H1 (cell line): ENCODE measurements around the gene MAML3. TPM values are rescaled to one million over a fixed set of nuclear protein-coding genes. Genes with fewer than 3 reads are reported as not detected.

ENCODE experiments used
- CTCF ChIA-PET: fragments of 300-600 bp; sonication (Branson Sonifier 250); formaldehyde crosslinking; loops from one replicate; lab custom pipeline; 2021; ENCODE audit not compliant: partially characterized antibody; lab: Charles Lee
- POLR2A ChIA-PET: fragments of 300-600 bp; sonication (Branson Sonifier 250); formaldehyde crosslinking; loops from one replicate; lab custom pipeline; 2021; ENCODE audit warnings: inconsistent platforms; ENCODE audit not compliant: partially characterized antibody; lab: Charles Lee
- DNase-seq, 2 experiments: peaks; one replicate each; pipeline versions ENCODE4 v3.0.0 to v3.0.0-alpha.2; 2010 to 2022; ENCODE audit warnings: low spot score in 2 of 2, low read depth in 1 of 2, mixed read lengths in 1 of 2
- FAIRE-seq: peaks from 2 replicates; lab custom pipeline; 2011; peaks lifted over from hg19 to GRCh38; lab: Jason Lieb, UNC
- H2AFZ ChIP-seq: 2 replicates; pipeline ENCODE4 v1.8.1; 2012; ENCODE audit warnings: low read length, inconsistent platforms
- H2AK5ac ChIP-seq: 2 replicates; pipeline ENCODE4 v1.6.1; 2013; ENCODE audit warnings: low read depth, low read length
- H2BK120ac ChIP-seq: replicated peaks from 2 replicates; pipeline ENCODE3; 2013; ENCODE audit warnings: low read depth, low read length, inconsistent platforms
- H2BK12ac ChIP-seq: 2 replicates; pipeline ENCODE4 v1.6.1; 2013; ENCODE audit warnings: low read depth, low read length
- H2BK15ac ChIP-seq: 2 replicates; pipeline ENCODE4 v1.6.1; 2013; ENCODE audit warnings: low read length
- H2BK20ac ChIP-seq: 2 replicates; pipeline ENCODE4 v1.6.1; 2013; ENCODE audit warnings: low read length
- H2BK5ac ChIP-seq: 2 replicates; pipeline ENCODE4 v1.6.1; 2013; ENCODE audit warnings: low read depth, low read length
- H3K14ac ChIP-seq: 2 replicates; pipeline ENCODE4 v1.6.1; 2013; ENCODE audit warnings: inconsistent platforms; ENCODE audit not compliant: insufficient read length
- H3K18ac ChIP-seq: 2 replicates; pipeline ENCODE4 v1.6.1; 2013; ENCODE audit warnings: low read length; ENCODE audit errors: extremely low read depth
- H3K23ac ChIP-seq: 2 replicates; pipeline ENCODE4 v1.6.1; 2013; ENCODE audit warnings: inconsistent platforms; ENCODE audit not compliant: insufficient read length
- H3K23me2 ChIP-seq: 2 replicates; pipeline ENCODE4 v1.6.1; 2013; ENCODE audit warnings: low read depth, low read length
- H3K27ac ChIP-seq: 2 replicates; pipeline ENCODE4 v1.6.1; 2011; ENCODE audit warnings: low read depth, low read length, inconsistent platforms
- H3K27me3 ChIP-seq, 4 experiments: replicated peaks in 1 of 4; 1 replicate in 1 of 4; 2 replicates in 3 of 4; pipeline versions ENCODE4 v1.6.1 to v1.8.1; 2011 to 2013; ENCODE audit warnings: low read length in 3 of 4, mild to moderate bottlenecking in 3 of 4, inconsistent platforms in 2 of 4, mixed read lengths in 2 of 4, moderate library complexity in 1 of 4; ENCODE audit not compliant: control insufficient read depth in 3 of 4, insufficient read depth in 3 of 4; ENCODE audit errors: extremely low read depth in 1 of 4
- H3K36me3 ChIP-seq, 4 experiments: 2 replicates each; pipeline versions ENCODE4 v1.6.1 to v1.8.1; 2011 to 2013; ENCODE audit warnings: mild to moderate bottlenecking in 4 of 4, low read length in 3 of 4, moderate library complexity in 2 of 4, control low read depth in 1 of 4, inconsistent platforms in 1 of 4; ENCODE audit not compliant: insufficient read depth in 4 of 4, control insufficient read depth in 2 of 4
- H3K4ac ChIP-seq: replicated peaks from 2 replicates; pipeline ENCODE3; 2013; ENCODE audit warnings: low read length, low read depth, mixed read lengths, inconsistent platforms; ENCODE audit not compliant: insufficient read length
- H3K4me1 ChIP-seq, 4 experiments: replicated peaks in 1 of 4; 1 replicate in 1 of 4; 2 replicates in 3 of 4; pipeline versions ENCODE4 v1.6.1 to v1.8.1; 2011 to 2013; ENCODE audit warnings: low read length in 3 of 4, inconsistent platforms in 2 of 4, mixed read lengths in 1 of 4; ENCODE audit not compliant: insufficient read depth in 4 of 4, control insufficient read depth in 3 of 4
- H3K4me2 ChIP-seq, 2 experiments: 2 replicates each; pipeline versions ENCODE4 v1.6.1 to v1.8.1; 2011 to 2013; ENCODE audit warnings: low read depth in 2 of 2, low read length in 2 of 2, control low read depth in 1 of 2, inconsistent platforms in 1 of 2, mild to moderate bottlenecking in 1 of 2; ENCODE audit not compliant: insufficient read depth in 1 of 2
- H3K4me3 ChIP-seq, 4 experiments: fragments of 200-600, 300-600 bp in 1 of 4; sonication (generic), shearing (Covaris generic), sonication (Bioruptor Twin) in 1 of 4; 2 replicates each; pipeline versions ENCODE4 v1.5.1 to v1.8.1; 2011 to 2016; ENCODE audit warnings: low read length in 4 of 4, low read depth in 3 of 4, control low read depth in 2 of 4, inconsistent platforms in 2 of 4, mild to moderate bottlenecking in 2 of 4, mixed read lengths in 1 of 4, moderate library complexity in 1 of 4; ENCODE audit not compliant: insufficient read depth in 2 of 4; ENCODE audit errors: extremely low read depth in 1 of 4
- H3K56ac ChIP-seq: replicated peaks from 2 replicates; pipeline ENCODE3; 2013; ENCODE audit warnings: low read depth, mild to moderate bottlenecking, mixed read lengths, low read length, inconsistent platforms; ENCODE audit not compliant: insufficient read length
- H3K79me1 ChIP-seq: 2 replicates; pipeline ENCODE4 v1.6.1; 2013; ENCODE audit warnings: low read depth, low read length, control low read depth
- H3K79me2 ChIP-seq, 2 experiments: 2 replicates each; pipeline versions ENCODE4 v1.6.1 to v1.8.1; 2012 to 2013; ENCODE audit warnings: low read length in 2 of 2, mild to moderate bottlenecking in 2 of 2, inconsistent platforms in 1 of 2; ENCODE audit not compliant: insufficient read depth in 2 of 2, control insufficient read depth in 1 of 2
- H3K9ac ChIP-seq, 4 experiments: replicated peaks in 1 of 4; 1 replicate in 1 of 4; 2 replicates in 3 of 4; pipeline versions ENCODE4 v1.6.1 to v1.8.1; 2011 to 2013; ENCODE audit warnings: low read depth in 3 of 4, low read length in 3 of 4, control low read depth in 2 of 4, mild to moderate bottlenecking in 2 of 4, moderate library complexity in 2 of 4, inconsistent platforms in 1 of 4; ENCODE audit errors: extremely low read depth in 1 of 4
- H3K9me3 ChIP-seq, 2 experiments: 2 replicates each; pipeline versions ENCODE4 v1.6.1 to v1.8.1; 2012 to 2013; ENCODE audit warnings: mild to moderate bottlenecking in 2 of 2, moderate library complexity in 2 of 2, control low read depth in 1 of 2, inconsistent platforms in 1 of 2, low read depth in 1 of 2, low read length in 1 of 2, mixed read lengths in 1 of 2; ENCODE audit not compliant: insufficient read depth in 2 of 2
- H4K20me1 ChIP-seq, 2 experiments: replicated peaks in 1 of 2; 2 replicates each; pipeline versions ENCODE3 to v1.8.1; 2011 to 2013; ENCODE audit warnings: inconsistent platforms in 2 of 2, low read length in 2 of 2, mild to moderate bottlenecking in 1 of 2; ENCODE audit not compliant: insufficient read depth in 2 of 2, control insufficient read depth in 1 of 2
- H4K5ac ChIP-seq: 2 replicates; pipeline ENCODE4 v1.6.1; 2013; ENCODE audit warnings: low read length, low read depth, mixed read lengths, inconsistent platforms; ENCODE audit not compliant: insufficient read length
- H4K8ac ChIP-seq: 2 replicates; pipeline ENCODE4 v1.8.0; 2013; ENCODE audit warnings: mild to moderate bottlenecking, moderate library complexity, low read length, inconsistent platforms; ENCODE audit not compliant: insufficient read depth; ENCODE audit errors: extremely low read depth
- H4K91ac ChIP-seq: replicated peaks from 2 replicates; pipeline ENCODE3; 2013; ENCODE audit warnings: low read length, mixed read lengths, inconsistent platforms; ENCODE audit not compliant: insufficient read length
- ASH2L ChIP-seq: fragments of 200-600, 300-600 bp; sonication (generic); IDR thresholded peaks from one replicate; pipeline ENCODE4 v1.7.1; 2017; ENCODE audit warnings: low read length
- EGR1 ChIP-seq: IDR thresholded peaks from 2 replicates; pipeline ENCODE4 v1.6.1; 2011; ENCODE audit warnings: low read depth, low read length, borderline replicate concordance
- EZH2 ChIP-seq: fragments of 200-600 bp; sonication (generic); IDR thresholded peaks from 2 replicates; pipeline ENCODE4 v1.7.1; 2012; ENCODE audit warnings: low read depth, mild to moderate bottlenecking, moderate library complexity, low read length, inconsistent platforms; ENCODE audit not compliant: severe bottlenecking
- KDM4A ChIP-seq: IDR thresholded peaks from one replicate; pipeline ENCODE4 v1.7.1; 2012; ENCODE audit warnings: low read depth, mild to moderate bottlenecking, moderate library complexity, low read length, inconsistent platforms; ENCODE audit not compliant: severe bottlenecking
- POLR2AphosphoS5 ChIP-seq: IDR thresholded peaks from 2 replicates; pipeline ENCODE4 v1.6.1; 2011; ENCODE audit warnings: low read depth, low read length
- RXRA ChIP-seq: IDR thresholded peaks from 2 replicates; pipeline ENCODE4 v1.6.1; 2011; ENCODE audit warnings: low read depth, mild to moderate bottlenecking, low read length, moderate library complexity; ENCODE audit not compliant: insufficient read depth
- SIN3A ChIP-seq, 2 experiments: IDR thresholded peaks in 1 of 2; conservative IDR thresholded peaks in 1 of 2; 2 replicates each; pipeline ENCODE4 v1.6.1; 2011 to 2012; ENCODE audit warnings: low read length in 2 of 2, improper control_type of control experiment in 1 of 2, low read depth in 1 of 2, mild to moderate bottlenecking in 1 of 2
- SP2 ChIP-seq: IDR thresholded peaks from 2 replicates; pipeline ENCODE4 v1.6.1; 2012; ENCODE audit warnings: mild to moderate bottlenecking, low read length, inconsistent platforms
- TCF12 ChIP-seq: IDR thresholded peaks from 2 replicates; pipeline ENCODE4 v1.6.1; 2011; ENCODE audit warnings: low read depth, mild to moderate bottlenecking, low read length
- YY1 ChIP-seq: IDR thresholded peaks from 2 replicates; pipeline ENCODE4 v1.6.1; 2011; ENCODE audit warnings: low read depth, mild to moderate bottlenecking, low read length
- WGBS, 2 experiments: shearing (Covaris generic) in 1 of 2; methylation state at CpG; one replicate each; pipeline versions ENCODE4 v1.1.6 to v1.1.7; 2013 to 2015; ENCODE audit warnings: low lambda C conversion rate in 2 of 2, mixed read lengths in 2 of 2, inconsistent platforms in 1 of 2, low coverage in 1 of 2, missing lambda C conversion rate in 1 of 2; ENCODE audit not compliant: insufficient replicate concordance in 2 of 2, insufficient coverage in 1 of 2, insufficient read length in 1 of 2; ENCODE audit errors: extremely low coverage in 1 of 2, missing lambda C conversion rate in 1 of 2; 5-methylcytosine and 5-hydroxymethylcytosine counted together
- polyA plus RNA-seq, 7 experiments: library from polyadenylated mRNA; depleted of rRNA in 3 of 7; stranded (reverse) in 5 of 7; unstranded in 2 of 7; fragments of >200 nt in 5 of 7; fragments of 200-250 nt in 2 of 7; gene quantifications; 1 replicate in 5 of 7; 2 replicates in 1 of 7; 4 replicates in 1 of 7; pipeline versions ENCODE4 v1.2.1 to v1.2.3, GENCODE V29; 2011 to 2013; ENCODE audit warnings: missing spikeins in 2 of 7, mixed read lengths in 2 of 7
- total RNA-seq: library from RNA; stranded (reverse); fragmentation: NEBNext Ultra II Directional; extraction: Animal tissue kit (Norgen Biotek cat#: 25700); gene quantifications from 2 replicates; pipeline ENCODE4 v1.2.1, GENCODE V29; 2021
- TF ChIP-seq, protein P1 (sequence below): IDR thresholded peaks from 2 replicates; pipeline ENCODE4 v1.6.1; 2012; ENCODE audit warnings: low read length, inconsistent platforms
- TF ChIP-seq, protein P2 (sequence below): IDR thresholded peaks from 2 replicates; pipeline ENCODE4 v1.6.1; 2012; ENCODE audit warnings: inconsistent platforms

MAML3 gene
- total and polyA plus RNA-seq, 2 of the 8 experiments (the other 6 are each of a cell fraction or from before 2014, with no cell fraction given) = 2.1 to 5.7 TPM

DNA sequence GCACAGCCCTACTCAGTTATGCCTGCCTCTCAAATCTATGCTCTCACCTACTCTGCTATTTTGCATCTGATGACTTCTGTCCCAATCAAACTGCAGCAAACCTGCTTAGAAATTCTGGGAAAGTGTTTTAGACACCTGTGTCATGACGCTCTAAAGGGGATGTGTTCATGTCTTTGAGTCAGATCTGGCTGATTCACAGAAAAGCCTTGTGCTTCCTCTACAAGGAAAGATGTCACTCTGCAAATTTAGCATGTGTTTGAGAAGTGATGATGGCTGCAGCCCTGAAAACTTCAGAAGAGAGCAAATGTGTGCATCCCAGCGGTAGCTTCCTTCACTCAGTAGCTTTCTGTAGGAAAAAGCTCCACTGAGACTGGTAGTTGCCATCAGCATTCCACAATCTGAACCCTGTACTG lies 253.0 kb downstream of the MAML3 start:
- no peak overlapping the region for H2BK15ac ChIP-seq
- H3K14ac ChIP-seq = no peak overlapping the region
- POLR2A ChIA-PET = no interaction called here
- H2BK12ac ChIP-seq = 0 out of 2 replicates have a peak overlapping the region, but pooled peaks have one; percentile 19
- no peak overlapping the region for H3K4ac ChIP-seq
- H3K79me2 ChIP-seq = no peaks in the 10 kb centered on the region
- H3K27ac ChIP-seq = no peak overlapping the region
- H2AK5ac ChIP-seq = no peak overlapping the region
- no peak for DNase-seq
- H3K79me1 ChIP-seq = no peaks in the 10 kb centered on the region; the same call in 1 of the 2 replicates
- no peak overlapping the region for H3K23ac ChIP-seq
- CTCF ChIA-PET = interaction anchor here (0.9 to 1.7 kb wide), 3 partner anchors 8 to 14 kb away, joined by 3 to 4 read pairs (median 4); no protein-coding TSS in a partner anchor
- no peak overlapping the region; a peak in 1 of 4 replicates for H3K4me2 ChIP-seq
- no peak overlapping the region for H4K5ac ChIP-seq
- no peak overlapping the region for H2AFZ ChIP-seq
- H3K18ac ChIP-seq = no peak overlapping the region
- peaks cover 3 to 15% (median 6%) of the 10 kb centered on the region in 4 experiments for H3K4me1 ChIP-seq
- no peak overlapping the region for H3K56ac ChIP-seq
- H2BK5ac ChIP-seq = no peak overlapping the region
- H2BK120ac ChIP-seq = no peak overlapping the region
- peaks cover 0 to 2% of the 10 kb centered on the region in 2 experiments; a peak in 1 of 4 replicates for H3K9me3 ChIP-seq
- peak overlapping the region in 1 of 4 experiments; percentile 25; a peak in 1 of 7 replicates for H3K9ac ChIP-seq
- no peak overlapping the region for H3K4me3 ChIP-seq
- no peak for FAIRE-seq
- no peak overlapping the region for H4K91ac ChIP-seq
- H3K36me3 ChIP-seq = no peaks in the 10 kb centered on the region
- no peaks in the 10 kb centered on the region for H3K23me2 ChIP-seq
- H2BK20ac ChIP-seq = no peak overlapping the region
- WGBS, 2 experiments = 86% methylated on average over 2 of the region's 2 CpGs; no CpG with 5 or more reads in 1 of the 2 experiments
- no peaks in the 10 kb centered on the region for H4K20me1 ChIP-seq
- H3K27me3 ChIP-seq = no peaks in the 10 kb centered on the region
- no peak overlapping the region for H4K8ac ChIP-seq
- no peak for TF ChIP-seq SIN3A (conservative IDR thresholded peaks at IDR 0.05 in 1 of 2, IDR thresholded peaks at IDR 0.05 in 1 of 2; ENCODE audit: low read depth in 1 of 2, low read length in 2 of 2)
- TF ChIP-seq ASH2L = no peak
- TF ChIP-seq EZH2 = no peak
- no peak for TF ChIP-seq POLR2AphosphoS5
- TF ChIP-seq KDM4A = no peak
- TF ChIP-seq, protein P1, sequence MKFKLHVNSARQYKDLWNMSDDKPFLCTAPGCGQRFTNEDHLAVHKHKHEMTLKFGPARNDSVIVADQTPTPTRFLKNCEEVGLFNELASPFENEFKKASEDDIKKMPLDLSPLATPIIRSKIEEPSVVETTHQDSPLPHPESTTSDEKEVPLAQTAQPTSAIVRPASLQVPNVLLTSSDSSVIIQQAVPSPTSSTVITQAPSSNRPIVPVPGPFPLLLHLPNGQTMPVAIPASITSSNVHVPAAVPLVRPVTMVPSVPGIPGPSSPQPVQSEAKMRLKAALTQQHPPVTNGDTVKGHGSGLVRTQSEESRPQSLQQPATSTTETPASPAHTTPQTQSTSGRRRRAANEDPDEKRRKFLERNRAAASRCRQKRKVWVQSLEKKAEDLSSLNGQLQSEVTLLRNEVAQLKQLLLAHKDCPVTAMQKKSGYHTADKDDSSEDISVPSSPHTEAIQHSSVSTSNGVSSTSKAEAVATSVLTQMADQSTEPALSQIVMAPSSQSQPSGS = no peak
- TF ChIP-seq SP2 = no peak
- TF ChIP-seq TCF12 = no peak
- no peak for TF ChIP-seq RXRA
- TF ChIP-seq EGR1 = no peak
- TF ChIP-seq YY1 = no peak
- TF ChIP-seq, protein P2, sequence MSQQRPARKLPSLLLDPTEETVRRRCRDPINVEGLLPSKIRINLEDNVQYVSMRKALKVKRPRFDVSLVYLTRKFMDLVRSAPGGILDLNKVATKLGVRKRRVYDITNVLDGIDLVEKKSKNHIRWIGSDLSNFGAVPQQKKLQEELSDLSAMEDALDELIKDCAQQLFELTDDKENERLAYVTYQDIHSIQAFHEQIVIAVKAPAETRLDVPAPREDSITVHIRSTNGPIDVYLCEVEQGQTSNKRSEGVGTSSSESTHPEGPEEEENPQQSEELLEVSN = no peak
